Thoracic aorta (tissue), 2 donors: ENCODE results near the gene CNTN4. TPM values are rescaled to one million over a fixed set of nuclear protein-coding genes. Genes with fewer than 3 reads are reported as not detected.

Experiments
- ATAC-seq: fragments of 150-250 bp; one replicate; pipeline ENCODE4 v1.8.0; 2017; ENCODE audit warnings: low read depth; ENCODE audit not compliant: insufficient number of reproducible peaks, low FRiP score
- DNase-seq: peaks from one replicate; pipeline ENCODE4 v3.0.0-alpha.2; 2020; ENCODE audit warnings: low spot score
- H3K27ac ChIP-seq, 2 donors: fragments of 200-600 bp; sonication (generic); 1 replicate in 1 of 2; 2 replicates in 1 of 2; pipeline ENCODE4 v1.5.1; 2016; ENCODE audit warnings: mild to moderate bottlenecking in 2 of 2, moderate library complexity in 2 of 2
- H3K27me3 ChIP-seq: fragments of 200-600 bp; sonication (generic); replicated peaks from 2 replicates; pipeline ENCODE4 v1.6.0; 2016; ENCODE audit warnings: mild to moderate bottlenecking; ENCODE audit not compliant: insufficient read depth
- H3K36me3 ChIP-seq: fragments of 200-600 bp; sonication (generic); one replicate; pipeline ENCODE4 v1.5.1; 2016
- H3K4me1 ChIP-seq, 2 donors: fragments of 200-600 bp; sonication (generic); 1 replicate in 1 of 2; 2 replicates in 1 of 2; pipeline versions ENCODE4 v1.5.1 to v1.6.0; 2016; ENCODE audit warnings: low read depth in 2 of 2, mild to moderate bottlenecking in 1 of 2; ENCODE audit not compliant: control insufficient read depth in 1 of 2
- H3K4me3 ChIP-seq: fragments of 200-600 bp; sonication (generic); 2 replicates; pipeline ENCODE4 v1.5.1; 2016; ENCODE audit warnings: mild to moderate bottlenecking
- H3K9me3 ChIP-seq: fragments of 200-600 bp; sonication (generic); 2 replicates; pipeline ENCODE4 v1.5.1; 2016
- total RNA-seq, 2 donors: library from RNA; depleted of rRNA; stranded (reverse); fragments of >200 nt; gene quantifications; one replicate each; pipeline versions ENCODE4 v1.1.0 to v1.2.3, GENCODE V29; 2016
- TF ChIP-seq, protein P1 (sequence below): fragments of 200-600 bp; sonication (generic); IDR thresholded peaks from one replicate; pipeline ENCODE4 v1.5.1; 2019; ENCODE audit warnings: antibody characterized with exemption

CNTN4 gene
- total RNA-seq, 2 donors from 2014 or later: 103 to 116 TPM

DNA sequence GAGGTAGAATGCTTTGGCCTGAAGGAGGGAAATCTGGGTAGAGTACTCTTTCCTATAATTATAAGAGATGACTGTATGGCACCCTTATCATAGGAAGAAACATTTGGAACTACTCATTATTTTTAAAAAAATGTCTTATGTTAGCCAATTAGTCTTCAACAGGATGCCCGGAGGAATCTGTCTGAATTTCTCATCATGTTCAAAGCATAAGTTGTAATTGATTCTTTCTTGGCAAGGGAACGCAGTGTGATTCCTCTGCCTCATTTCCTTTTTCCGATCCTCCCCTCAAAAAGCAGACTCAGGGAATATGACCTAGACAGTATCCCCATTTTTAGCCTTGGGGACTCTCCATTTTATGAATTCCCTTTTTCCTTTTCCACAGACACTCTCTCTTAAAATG lies 846.5 kb downstream of the CNTN4 start:
- H3K4me3 ChIP-seq: no peak overlapping the region
- H3K36me3 ChIP-seq: no peaks in the 10 kb centered on the region
- no peaks in the 10 kb centered on the region for H3K9me3 ChIP-seq
- no peaks in the 10 kb centered on the region for H3K4me1 ChIP-seq
- TF ChIP-seq, protein P1, sequence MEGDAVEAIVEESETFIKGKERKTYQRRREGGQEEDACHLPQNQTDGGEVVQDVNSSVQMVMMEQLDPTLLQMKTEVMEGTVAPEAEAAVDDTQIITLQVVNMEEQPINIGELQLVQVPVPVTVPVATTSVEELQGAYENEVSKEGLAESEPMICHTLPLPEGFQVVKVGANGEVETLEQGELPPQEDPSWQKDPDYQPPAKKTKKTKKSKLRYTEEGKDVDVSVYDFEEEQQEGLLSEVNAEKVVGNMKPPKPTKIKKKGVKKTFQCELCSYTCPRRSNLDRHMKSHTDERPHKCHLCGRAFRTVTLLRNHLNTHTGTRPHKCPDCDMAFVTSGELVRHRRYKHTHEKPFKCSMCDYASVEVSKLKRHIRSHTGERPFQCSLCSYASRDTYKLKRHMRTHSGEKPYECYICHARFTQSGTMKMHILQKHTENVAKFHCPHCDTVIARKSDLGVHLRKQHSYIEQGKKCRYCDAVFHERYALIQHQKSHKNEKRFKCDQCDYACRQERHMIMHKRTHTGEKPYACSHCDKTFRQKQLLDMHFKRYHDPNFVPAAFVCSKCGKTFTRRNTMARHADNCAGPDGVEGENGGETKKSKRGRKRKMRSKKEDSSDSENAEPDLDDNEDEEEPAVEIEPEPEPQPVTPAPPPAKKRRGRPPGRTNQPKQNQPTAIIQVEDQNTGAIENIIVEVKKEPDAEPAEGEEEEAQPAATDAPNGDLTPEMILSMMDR: no peak
- ATAC-seq: no peak
- no peak for DNase-seq
- no peaks in the 10 kb centered on the region for H3K27me3 ChIP-seq
- H3K27ac ChIP-seq: no peak overlapping the region

- no peaks in the 10 kb centered on the region for H3K9me3 ChIP-seq
- DNase-seq (no peak), ATAC-seq (no peak)
- TF ChIP-seq, protein P1: no peak
- no peaks in the 10 kb centered on the region for H3K27me3 ChIP-seq
- H3K4me1 ChIP-seq: no peaks in the 10 kb centered on the region
- H3K36me3 ChIP-seq: no peaks in the 10 kb centered on the region
- H3K27ac ChIP-seq: no peak overlapping the region
- H3K4me3 ChIP-seq: no peak overlapping the region
Measured at GRCh38 chr3:2947536-2947935, 848.9 kb downstream of the CNTN4 start.

DNA sequence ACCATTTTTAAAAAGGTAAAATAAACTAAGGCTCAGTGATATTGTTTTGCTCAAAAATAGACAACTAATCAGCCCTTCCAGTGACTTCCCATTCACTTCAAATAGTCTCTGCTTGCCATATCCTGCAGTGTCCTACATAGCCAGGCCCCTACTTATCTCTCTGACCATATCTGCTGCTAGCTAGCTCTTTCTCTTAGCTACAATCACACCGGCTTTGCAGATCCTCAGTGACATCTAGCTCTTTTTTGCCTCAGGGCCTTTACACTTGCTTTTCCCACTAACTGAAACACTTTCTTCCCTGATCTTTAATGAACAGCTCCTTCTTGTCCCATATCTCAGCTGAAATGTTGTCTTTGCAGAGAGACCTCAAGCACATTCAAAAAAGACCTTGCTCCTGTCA lies 850.2 kb downstream of the CNTN4 start:
- H3K27me3 ChIP-seq: no peaks in the 10 kb centered on the region

DNA sequence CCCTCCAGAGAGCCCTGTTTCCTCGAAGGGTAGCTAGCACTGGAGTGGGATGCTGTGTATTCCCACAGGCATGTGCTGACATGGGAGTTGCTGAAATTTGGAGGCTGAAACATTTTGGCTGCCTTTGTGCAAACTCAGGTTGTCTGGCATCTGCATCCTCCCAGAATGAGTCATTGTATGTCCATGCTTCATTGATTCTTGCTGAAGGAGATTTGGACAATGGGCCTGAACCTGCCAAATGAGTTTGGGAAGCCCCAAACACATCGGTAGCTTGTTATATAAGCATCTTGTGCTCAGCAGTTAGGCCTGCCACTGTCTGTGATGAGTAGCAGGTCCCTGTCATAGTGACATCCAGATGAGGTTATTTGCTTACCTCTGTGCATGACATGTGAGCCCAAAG lies 851.5 kb downstream of the CNTN4 start:
- TF ChIP-seq, protein P1: no peak
- Histone ChIP-seq H3K27me3 (no peaks in the 10 kb centered on the region), H3K36me3 (no peaks in the 10 kb centered on the region), H3K27ac (no peak overlapping the region), H3K4me1 (no peaks in the 10 kb centered on the region), H3K9me3 (no peaks in the 10 kb centered on the region), H3K4me3 (no peak overlapping the region)
- ATAC-seq (no peak), DNase-seq (no peak)

More for the DNA sequence above, 850.2 kb downstream of the CNTN4 start:
- no peak for ATAC-seq
- no peaks in the 10 kb centered on the region for H3K9me3 ChIP-seq
- no peak for DNase-seq
- TF ChIP-seq, protein P1: no peak
- H3K4me3 ChIP-seq: no peak overlapping the region
- H3K4me1 ChIP-seq: no peaks in the 10 kb centered on the region
- H3K36me3 ChIP-seq: no peaks in the 10 kb centered on the region
- no peak overlapping the region for H3K27ac ChIP-seq

- no peak for DNase-seq
- no peaks in the 10 kb centered on the region for H3K27me3 ChIP-seq
- TF ChIP-seq, protein P1: no peak
- H3K36me3 ChIP-seq: no peaks in the 10 kb centered on the region
- H3K4me3 ChIP-seq: no peak overlapping the region
- no peak for ATAC-seq
- H3K9me3 ChIP-seq: no peaks in the 10 kb centered on the region
- peaks cover 0 to 11% of the 10 kb centered on the region in 2 donors for H3K4me1 ChIP-seq
- H3K27ac ChIP-seq: no peak overlapping the region
Measured at GRCh38 chr3:2957115-2957514, 858.4 kb downstream of the CNTN4 start.
